HG02884 (cell line): Measurements from ENCODE around the gene SRPRB.
"Not testable (repeated sequence)": the region's sequence is repeated elsewhere in the genome, so short reads cannot be mapped to it uniquely, and the experiment has no call there.

Experiments
- ATAC-seq: cut with Tn5 transposase; IDR thresholded peaks from one replicate; pipeline ENCODE4 v1.9.1; 2021; ENCODE audit warnings: mild to moderate bottlenecking, moderate library complexity; ENCODE audit not compliant: unreplicated experiment

SRPRB gene

DNA sequence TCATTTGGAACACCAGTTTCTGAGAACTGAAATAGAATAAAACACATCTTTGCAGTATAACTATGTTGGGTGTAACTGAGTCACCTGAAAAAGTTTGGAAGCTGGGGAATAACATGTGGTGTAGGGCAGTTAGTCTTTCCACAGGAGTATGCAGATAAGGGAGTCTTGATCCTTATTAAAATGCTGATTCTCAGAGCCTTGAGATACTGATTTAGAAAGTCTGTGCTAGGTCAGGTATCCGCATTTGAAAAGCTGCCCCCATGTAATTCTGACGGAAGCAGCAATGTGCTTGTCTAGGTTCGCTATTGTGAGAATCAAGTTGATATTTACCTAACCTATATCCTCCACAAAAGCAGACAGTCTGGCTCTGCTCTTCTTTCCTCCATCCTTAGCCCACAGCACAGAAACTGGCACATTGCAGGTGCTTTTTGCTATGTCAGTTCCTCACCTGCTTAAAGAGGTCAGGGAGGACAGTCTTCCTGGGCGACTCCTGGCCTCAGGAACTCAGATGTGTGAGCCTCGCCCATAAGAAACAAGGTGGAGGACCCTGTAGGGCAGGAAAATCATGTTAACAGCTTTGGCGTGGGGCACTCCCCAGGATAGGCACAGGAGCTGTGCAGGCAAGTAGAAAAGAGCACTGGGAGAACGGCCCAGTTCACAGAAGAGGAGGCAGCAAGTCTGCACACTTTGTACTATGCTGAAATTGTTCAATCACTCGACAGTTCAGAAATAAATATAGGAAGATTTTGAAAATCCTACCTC lies 27.6 kb upstream of the SRPRB start:
- ATAC-seq, result no peak

DNA sequence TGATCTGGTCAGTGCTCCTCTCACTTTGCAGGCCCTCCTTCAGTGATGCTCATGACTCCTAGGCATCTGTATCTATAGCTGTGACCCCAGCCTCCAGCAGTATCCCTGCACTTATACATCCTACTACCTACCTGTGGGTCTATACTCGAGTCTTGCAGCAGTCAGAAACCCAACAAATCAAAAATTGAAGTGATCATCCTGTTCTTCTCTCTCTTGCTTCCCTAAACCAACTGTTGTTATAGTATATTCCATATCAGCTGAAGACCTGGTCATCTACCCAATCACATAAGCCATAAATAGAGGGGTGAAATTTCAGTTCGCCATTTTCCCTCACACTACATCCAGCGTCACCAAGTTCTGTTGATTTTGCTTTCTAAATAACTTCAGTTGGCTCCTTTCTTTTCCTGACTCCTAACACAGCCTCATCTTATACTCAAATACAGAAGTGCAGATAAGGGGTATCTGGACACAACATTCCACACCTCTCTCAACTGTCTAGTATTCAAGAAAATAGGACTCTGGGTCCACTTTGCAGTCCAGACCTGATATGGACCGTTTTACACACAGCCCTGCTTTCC lies 25.9 kb upstream of the SRPRB start:
- no peak for ATAC-seq

DNA sequence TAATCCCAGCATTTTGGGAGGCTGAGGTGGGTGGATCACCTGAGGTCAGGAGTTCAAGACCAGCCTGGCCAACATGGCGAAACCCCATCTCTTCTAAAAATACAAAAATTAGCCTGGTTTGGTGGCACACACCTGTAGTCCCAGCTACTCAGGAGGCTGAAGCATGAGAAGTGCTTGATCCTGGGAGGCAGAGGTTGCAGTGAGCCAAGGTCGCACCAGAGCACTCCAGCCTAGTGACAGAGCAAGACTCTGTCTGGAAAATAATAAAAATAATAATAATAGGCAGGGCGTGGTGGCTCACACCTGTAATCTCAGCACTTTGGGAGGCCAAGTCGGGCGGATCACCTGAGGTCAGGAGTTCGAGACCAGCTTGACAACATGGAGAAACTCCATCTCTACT lies 24.9 kb upstream of the SRPRB start:
- not testable (repeated sequence) for ATAC-seq

DNA sequence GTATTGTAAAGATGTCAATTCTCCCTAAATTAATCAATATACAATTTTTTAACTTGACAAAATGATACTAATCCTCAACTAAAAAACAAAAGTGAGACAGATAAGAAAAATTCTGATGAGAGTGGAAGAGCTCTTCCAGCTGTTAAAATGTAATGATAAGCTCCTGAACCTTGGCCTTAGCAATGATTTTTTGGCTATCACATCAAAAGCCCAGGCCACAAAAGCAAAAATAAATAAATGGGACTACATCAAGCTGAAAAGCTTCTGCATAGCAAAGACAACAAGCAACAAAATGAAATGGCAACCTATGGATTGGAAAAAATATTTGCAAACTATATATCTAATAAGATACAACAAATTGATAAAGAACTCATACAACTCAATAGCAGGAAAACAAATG lies 24.0 kb upstream of the SRPRB start:
- no peak for ATAC-seq

DNA sequence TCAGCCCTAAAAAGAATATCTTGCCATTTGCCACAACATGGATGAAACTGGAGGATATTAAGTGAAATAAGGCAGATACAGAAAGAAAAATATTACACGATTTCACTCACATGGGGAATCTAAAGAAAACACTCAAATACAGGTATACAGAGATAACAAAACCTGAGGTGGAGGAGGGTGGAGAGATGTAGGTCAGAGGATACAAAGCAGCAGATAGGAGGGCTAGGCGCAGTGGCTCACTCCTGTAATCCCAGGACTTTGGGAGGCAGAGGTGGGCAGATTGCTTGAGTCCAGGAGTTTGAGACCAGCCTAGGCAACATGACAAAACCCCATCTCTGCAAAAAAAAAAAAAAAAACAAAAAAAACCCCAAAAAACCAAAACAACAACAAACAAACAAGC lies 23.2 kb upstream of the SRPRB start:
- no peak for ATAC-seq

DNA sequence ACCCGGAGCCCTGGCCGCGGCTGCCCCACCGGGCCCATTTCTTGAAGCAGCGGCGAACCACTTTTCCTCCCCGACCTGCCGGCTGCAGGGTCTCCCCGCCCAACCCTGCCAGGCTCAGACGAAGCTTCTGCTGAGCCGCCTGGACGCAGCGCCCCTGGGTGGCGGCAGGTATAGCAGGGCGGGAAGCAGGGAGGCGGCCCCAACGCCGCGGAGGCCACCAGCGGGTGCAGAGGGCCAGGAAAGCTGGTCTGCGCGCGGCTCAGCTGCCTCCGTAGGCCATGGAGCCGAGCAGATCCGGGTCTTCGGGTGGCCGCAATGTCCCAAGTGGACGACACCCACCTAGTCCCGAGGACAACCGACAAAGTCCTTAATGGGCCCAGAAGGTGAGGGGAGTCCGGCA lies 21.9 kb upstream of the SRPRB start:
- ATAC-seq, result no peak

DNA sequence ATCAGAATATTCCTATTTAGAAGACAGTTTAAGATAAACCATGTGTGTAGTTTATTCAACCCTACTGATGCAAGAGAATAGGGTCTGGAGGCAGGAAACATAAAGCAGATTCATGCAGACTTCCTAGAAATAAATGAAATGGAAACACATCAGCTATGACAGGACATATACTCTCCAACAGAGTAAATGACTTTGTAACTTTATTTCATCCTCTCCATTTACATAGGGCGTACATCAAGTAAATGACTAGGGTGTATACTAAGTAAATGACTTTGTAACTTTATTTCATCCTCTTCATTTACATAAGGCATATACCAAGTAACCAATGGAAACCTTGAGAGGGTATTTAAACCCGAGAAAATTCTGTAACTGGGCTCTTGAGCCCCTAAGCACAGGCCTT lies 17.6 kb upstream of the SRPRB start:
- ATAC-seq, result no peak

DNA sequence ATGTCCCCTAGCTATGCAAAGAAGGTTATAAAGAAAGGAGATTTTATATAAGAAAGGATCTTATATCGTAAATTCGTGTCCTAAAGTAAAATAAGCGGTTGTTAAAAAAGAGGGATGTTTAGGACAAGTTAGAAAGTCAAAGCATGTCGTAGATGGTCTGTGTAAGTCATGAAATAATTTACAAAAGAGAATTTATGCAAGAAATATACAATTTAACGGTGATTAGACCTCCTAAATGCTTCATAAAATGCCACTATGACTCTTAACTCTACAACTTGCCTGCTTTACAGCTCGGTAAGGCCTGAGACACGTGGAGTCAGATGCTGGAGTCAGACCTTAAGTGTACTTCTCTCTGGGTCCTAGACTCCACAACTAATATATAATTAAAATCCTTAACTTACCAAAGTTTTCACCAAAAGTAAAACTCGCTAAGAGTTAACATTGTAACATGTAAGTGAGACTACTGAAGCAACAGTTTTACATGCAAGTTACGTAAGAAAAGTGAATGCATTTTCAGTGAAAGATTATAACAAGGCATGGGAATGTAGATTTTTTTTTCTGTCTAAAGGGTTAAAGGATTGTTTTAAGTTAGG lies 13.3 kb upstream of the SRPRB start:
- ATAC-seq, result no peak

DNA sequence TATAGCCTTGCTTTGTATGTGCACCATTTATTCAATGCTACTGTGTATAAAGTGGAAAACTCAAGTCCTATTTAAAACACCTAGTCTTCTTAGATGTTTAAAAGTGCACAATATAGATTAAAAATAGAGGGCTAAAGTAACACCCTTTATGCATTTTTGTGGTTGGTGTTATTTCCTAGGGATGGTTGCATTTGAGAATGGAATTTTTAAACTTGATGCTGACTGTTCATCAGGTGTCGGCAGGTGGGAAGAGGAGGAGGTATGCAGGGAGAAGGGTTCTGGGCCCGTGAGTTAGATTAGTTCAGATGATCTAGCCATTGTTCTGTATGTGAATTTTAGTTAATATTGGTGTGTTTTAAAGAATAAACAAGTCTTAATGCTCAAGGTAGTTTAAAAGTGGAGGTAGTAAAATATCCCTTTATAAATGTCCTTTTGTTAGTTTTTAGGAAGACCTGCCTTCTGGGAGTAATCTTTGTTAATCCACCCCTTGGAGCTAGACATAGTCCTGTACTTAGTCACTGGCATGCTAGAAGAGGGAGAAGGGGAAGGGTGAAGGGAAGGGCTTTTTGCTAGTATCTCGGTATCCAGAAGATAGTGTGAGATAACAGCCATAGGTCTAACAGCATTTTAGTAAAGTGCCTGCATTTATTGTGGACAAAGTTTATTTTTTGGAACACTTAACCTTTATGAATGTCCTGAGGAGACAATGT lies 8.1 kb upstream of the SRPRB start:
- ATAC-seq, result no peak

DNA sequence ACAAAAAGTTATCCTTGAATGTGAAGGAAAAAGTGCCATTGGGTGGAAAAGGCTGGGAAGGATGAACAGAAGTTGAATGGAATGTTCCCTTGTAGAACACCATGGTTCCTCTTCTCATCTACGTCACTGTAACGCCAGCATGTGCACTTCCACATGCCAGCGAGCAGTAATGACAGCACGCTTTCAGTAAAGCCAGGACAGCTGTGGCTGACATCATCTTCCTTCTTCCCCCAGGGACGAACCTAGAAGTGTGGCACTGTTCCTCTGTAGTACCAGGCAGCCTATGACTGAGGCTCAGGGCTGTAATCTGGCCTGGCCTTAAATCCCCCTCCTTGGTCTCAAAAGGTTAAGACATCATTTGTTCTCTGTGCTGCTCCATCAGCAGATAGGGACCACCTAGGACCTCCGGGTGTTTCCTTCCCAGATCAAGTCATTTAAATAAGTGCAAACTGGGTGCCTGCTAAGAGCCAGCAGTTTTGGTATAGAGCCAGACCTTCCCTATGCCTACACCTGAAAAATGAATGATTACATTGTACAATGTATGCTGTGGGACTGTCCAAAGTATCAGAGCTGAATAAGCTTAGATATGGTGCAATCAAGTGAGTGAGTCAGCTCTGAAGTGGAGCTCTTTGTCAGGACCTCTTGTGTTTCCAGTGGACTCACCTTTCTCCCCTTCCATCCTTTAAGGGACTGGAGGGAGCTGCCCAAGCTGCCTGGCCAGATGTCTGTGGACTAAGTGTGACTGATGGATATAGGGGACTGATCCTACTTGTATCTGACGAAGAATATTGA lies 5.6 kb upstream of the SRPRB start:
- no peak for ATAC-seq

DNA sequence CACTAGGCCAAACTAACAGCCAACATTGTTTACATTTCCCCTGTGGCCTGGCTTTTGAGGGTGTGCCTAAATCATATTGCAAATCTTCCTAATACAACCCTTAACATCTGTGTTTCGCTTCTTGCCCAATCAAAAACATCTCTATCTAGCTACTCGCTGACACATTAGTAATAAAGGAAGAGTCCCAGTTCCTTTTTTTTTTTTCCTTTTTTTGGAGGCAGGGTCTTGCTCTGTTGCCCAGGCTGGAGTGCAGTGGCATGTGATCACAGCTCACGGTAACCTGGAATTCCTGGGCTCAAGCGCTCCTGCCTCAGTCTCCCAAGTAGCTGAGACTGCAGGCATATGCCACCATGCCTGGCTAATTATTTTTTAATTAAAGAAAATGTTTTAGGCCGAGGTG lies 2.1 kb upstream of the SRPRB start:
- no peak for ATAC-seq

DNA sequence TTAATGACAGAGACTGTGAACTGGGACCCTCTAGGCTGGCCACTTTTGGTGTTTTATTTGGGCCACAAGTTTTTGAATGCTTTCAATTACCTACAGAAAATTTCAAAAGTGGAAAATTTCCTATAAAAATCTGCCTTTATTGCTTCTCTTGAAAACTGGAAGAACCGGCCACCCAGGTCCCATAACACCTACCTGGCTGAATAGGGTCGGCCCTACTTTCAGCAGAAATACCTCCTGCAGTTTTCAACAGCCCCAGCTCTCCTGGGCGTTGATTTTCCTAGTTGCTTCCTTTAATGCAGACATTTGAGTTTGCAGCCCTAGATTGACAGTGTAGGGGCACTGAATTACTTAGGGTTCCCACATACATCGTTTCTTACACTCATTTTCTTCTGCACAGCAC lies 719 bp upstream of the SRPRB start:
- no peak for ATAC-seq

DNA sequence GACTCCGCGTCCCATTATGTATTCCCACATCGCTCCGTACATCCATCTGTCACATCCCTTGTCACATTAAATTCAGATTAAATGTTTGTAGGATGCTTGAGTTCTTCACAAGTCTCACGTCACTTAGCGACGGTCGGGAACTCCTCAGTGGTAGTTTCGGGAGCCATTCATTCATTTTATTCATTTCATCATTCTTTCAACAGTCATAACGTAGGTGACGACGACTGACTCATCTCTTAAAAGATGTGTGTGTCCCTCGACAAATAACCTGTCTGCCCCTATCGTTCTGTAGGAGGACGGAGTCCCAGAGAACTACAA lies 272 bp upstream of the SRPRB start:
- no peak for ATAC-seq

DNA sequence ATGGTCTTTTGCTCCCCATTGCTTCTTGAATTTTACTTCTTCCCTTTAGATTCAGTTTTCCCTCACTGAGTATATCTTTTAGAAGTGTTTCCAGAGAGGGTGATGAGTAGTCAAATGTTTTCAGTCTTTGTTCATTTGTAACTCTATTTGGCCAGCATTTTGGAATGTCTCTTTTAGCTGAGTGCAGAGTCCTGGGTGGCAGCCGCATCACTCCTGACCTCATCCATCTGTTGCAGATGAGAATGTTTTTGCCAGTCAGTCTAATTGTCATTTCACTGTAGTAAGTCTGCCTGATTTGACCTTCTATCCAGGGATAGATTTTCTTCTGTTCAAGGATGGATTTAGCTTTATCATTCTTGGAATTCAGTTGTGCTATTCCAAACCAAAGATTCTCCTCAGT lies 7.3 kb downstream of the SRPRB start:
- ATAC-seq, result no peak

DNA sequence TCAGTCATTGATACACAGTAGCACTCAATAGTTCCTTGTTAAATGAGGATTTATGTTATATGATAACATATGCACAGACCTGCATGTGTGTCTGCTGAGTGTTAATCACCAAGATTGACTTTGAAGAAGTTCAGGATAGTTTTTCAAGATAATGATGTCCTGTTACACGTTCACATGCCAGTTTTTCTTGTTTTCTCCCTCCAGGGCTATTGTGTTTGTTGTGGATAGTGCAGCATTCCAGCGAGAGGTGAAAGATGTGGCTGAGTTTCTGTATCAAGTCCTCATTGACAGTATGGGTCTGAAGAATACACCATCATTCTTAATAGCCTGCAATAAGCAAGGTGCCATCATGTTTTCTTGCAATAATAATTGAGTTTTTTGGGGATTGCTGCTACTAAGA lies 9.8 kb downstream of the SRPRB start:
- ATAC-seq, result no peak

DNA sequence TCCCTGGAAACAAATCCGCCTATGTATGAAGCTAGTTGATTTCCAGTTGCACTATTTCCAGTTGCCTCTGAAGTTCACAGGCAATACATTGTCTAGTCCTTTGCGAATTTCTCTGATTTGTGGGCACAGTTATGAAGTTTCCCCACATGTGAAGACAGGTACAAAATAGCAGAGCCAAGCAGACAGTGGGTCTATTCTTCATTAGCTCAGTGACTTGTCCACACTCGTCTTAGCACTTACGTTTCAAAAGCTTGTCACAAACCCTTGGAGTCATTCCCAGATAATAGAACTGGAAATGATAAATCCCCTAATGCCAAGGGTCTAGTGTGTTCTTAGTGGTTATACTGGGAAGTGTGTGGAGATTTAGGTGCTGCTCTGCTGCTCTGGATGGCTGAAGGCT lies 14.5 kb downstream of the SRPRB start:
- no peak for ATAC-seq

DNA sequence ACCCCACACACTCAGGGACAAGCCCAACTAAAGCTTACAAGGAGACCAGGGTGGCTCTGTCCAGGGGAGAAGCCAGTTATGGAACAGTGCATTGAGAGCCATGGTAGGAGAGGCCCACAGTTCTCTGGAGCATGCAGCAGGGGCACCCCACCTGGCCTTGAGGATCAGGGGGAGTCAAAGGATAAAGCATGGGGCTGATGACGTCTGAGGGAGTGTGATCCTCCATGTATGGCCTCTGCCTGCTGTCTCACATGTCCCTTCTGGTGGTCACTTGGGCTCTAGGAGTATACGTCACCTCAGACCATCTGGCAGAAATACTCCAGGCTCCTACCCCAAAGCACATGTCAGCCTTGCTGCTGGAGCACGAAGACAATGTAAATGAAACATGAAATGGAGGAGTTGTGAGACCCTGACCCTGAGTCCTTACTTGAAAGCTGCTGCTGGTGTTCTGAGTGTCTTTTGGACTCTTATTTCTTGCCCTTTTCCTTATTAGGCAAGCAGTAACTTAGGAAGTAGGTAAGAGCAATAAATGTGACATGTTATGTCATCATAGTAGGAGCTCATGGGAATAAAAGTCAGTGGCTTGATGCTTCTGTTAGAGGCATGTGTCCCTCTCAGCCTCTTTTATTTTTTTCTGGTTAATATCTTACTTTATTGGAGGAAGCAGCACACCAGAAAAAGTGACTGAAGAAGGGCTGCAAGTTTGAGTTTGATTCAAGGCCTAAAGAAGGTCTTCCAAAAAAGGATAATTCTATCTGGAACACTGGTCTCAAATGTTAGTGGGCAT lies 15.5 kb downstream of the SRPRB start:
- no peak for ATAC-seq

DNA sequence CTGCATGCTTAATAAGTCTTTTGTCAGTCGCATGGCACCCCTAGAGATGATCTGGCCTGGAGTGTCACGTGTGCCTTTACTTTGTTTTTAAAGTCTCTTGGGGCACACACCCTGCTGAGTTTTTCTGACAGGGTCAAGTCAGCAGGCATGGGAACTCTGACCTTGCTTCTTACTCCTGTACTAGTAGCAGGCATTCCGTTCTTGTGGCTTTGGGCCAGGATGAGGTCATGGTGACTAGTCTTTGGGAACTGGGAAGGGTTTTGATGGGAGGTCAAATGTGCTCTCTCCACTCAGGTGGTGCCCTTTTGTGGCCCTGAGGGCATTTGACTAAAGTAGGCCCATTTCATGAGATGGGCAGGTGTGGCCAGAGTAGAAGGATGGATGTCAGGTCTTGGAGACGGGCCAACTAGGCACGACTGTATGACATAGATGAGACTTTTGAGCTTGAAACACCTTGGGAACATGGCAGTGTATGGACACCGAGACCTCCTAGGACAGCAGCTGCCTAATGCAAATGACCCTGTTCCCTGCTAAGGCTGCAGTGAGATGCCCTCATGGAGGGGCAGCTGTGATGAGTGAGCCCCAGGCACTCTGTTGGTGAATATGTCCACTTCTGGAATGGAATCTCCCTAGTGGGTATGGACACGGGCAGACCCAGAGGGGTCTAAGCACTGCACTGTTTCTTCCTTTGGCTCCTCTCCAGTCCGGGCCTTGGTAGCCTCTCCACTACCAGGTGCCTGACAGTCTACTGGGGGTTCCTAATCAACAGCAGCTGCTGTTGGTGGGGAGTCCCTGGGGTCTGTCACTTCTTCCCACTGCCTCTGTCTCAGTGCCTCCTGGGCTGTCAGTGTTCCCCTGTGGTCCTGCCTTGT lies 16.4 kb downstream of the SRPRB start:
- no peak for ATAC-seq

DNA sequence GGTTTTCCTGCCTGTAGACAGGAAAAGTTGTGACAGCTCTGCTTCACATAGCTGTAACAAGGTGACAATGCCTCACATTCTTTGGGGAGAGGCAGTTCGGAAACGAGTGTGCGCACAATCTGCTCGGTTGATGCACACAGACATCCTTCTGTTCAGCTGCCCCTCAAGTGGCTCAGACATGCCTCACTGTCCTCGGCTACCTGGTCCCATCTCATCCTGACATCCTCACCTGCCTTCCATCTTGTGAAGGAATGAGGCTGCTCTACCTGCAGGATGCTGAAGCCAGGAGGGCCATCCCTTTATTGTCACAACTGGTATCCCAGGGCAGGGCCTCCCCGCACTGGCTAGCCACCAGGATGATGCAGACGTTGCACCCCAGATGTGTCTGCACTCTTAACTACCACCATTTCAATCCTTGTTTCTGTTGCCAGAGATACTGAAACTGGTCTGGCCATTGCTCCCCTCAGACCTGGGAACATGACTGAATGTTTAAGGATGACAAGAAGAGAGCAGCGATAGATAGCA lies 19.4 kb downstream of the SRPRB start:
- ATAC-seq, result no peak
